Stimulated activated CD4-positive, alpha-beta T cell treated with anti-CD3 and anti-CD28 coated beads, TNF-alpha, amount 100 ng/mL, for 1 hour (primary cell): Measurements from ENCODE around the gene ZSWIM1.

Experiments used
- DNase-seq, 3 donors: peaks; one replicate each; pipeline ENCODE4 v3.0.0-alpha.2; 2020; ENCODE audit warnings: low read depth in 3 of 3, low spot score in 1 of 3

The ZSWIM1 gene

DNA sequence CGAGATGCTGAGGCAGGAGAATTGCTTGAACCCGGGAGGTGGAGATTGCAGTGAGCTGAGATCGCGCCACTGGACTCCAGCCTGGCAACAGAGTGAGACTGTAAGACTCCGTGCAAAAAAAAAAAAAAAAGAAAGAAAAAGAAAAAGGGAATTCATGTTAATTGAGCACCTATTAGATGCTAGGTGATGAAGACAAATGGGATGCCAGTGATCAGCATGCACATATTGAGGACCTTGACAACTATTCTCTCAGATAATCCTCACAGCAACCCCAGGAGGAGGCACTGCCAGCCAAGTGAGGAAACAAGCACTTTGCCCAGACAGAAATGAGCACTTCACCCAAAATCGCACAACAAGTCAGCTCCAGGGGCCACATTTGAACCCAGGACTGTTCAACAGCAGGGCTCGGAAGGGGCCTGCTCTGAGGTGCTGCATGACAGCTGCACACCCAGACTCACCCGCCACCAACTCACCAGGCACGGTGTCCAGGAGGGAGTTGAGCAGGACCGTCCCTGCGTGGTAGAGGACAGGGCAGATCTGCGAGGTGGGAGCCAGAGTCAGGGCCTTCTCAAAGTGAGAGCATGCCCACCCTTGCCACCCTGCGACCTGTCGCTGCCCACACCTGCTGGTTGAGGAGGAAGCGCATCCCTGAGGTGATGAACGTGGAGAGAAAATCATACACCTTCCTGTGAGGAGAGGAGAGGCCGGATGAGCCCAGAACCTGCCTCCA lies 26.4 kb downstream of the ZSWIM1 start:
- no peak for DNase-seq

DNA sequence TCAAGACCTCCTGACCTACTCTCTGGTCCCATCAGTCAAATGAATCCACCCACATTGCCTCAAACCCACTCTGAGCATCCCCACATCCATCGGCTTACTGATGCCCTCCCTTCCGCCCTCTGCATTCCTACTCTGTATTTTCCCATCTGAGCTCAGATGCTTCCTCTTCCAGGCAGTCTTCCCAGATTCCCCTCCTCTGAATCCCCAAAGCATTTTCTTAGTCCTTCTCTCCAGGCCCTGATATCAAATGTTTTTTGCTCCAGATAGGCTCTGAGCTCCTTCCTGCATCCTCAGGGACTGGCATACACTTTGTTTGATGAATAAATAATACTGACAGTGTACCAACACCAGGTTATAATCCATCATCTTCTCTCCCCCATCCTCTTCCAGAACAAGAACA lies 27.1 kb downstream of the ZSWIM1 start:
- no peak for DNase-seq

DNA sequence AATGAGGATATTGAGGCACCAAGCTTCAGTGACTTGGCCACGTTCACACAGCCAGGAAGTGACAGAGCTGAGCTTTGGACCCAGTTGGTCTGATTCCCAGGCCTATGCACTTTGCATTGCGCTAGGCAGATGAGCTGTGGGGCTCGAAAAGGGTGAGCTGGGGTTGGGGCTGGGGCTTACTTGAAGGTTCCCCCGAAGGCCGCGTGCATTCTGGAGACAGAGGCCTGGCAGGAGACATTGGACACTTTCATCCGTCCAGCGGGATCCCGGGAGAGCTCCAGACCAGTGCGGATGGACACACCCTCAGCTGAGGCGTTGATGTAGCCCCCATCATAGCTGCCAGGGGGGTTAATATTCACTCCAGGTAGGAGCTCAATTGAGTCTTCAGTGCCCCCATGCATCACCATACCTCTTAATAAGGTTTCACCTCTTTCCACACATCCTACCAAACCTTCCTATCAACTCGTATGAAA lies 28.3 kb downstream of the ZSWIM1 start:
- no peak for DNase-seq

DNA sequence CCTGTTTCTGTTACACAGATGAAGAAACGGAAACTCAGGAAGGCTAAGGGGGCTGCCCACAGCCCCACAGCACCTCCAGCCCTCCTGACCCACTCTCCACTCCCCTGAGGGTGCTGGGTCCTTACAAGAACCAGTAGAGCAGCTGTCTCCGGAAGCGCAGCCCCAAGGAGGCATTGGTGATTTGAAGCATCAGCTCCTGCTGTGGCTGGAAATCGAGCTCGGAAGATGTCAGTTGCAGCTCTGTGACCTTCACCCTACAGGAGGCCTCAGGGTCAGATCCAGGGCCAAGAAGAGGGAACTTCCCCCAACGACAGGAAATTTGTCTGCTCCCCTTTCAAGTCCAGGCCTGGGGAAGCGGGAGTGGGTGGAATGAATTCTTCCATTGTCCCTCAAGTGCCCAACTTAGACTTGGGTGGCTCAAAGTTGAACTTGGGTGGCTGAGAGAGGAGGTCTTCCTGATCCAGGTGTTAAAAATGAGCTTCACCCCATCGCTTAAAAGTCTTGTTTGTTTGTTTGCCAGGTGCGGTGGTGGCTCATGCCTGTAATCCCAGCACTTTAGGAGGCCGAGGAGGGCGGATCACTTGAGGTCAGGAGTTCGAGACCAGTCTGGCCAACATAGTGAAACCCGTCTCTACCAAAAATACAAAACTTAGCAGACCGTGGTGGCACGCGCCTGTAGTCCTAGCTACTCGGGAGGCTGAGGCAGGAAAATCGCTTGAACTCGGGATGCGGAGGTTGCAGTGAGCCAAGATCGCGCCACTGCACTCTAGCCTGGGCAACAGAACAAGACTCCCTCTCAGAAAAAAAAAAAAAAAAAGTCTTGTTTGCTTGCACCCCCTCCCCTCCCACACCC lies 29.0 kb downstream of the ZSWIM1 start:
- DNase-seq, result no peak

DNA sequence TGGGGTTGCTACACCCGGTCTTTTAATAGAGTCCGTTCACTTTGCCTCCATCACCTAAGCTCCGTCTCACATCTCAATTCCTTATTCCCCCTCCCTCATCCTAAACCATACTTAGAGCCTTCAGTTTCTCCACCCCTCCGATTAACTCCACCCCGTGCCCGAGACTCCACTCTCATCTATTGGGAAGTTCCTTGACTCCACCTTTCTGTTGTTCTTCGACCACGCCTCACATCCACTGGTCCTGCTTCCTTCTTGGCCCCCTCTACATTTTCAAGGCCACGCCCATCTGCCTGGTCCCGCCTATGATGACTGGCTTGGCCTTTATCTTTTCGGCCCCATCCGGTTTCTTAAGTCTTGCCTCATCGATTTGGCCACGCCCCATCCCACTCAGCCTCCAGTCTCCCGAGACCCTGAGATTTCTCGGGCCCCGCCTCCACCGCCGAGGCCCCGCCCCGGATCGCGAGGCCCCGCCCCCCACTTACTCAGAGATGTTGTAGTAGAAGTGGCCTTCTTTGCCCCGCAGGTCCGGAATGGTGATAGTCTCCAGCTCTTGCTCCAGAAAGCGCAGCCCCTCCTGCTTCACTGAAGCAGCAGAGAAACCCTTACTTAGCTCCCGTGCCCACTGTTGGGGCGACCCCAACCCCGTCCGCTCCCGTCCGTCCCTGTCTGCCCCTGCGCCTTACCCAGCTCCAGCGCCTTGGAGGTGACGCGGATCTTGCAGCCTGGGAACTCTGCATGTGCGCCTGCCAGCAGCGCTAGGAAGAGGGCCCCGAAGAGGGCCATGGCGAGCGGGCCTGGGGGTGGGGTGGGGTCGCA lies 29.9 kb downstream of the ZSWIM1 start:
- peak; percentile 51 to 94 (median 63) for DNase-seq

DNA sequence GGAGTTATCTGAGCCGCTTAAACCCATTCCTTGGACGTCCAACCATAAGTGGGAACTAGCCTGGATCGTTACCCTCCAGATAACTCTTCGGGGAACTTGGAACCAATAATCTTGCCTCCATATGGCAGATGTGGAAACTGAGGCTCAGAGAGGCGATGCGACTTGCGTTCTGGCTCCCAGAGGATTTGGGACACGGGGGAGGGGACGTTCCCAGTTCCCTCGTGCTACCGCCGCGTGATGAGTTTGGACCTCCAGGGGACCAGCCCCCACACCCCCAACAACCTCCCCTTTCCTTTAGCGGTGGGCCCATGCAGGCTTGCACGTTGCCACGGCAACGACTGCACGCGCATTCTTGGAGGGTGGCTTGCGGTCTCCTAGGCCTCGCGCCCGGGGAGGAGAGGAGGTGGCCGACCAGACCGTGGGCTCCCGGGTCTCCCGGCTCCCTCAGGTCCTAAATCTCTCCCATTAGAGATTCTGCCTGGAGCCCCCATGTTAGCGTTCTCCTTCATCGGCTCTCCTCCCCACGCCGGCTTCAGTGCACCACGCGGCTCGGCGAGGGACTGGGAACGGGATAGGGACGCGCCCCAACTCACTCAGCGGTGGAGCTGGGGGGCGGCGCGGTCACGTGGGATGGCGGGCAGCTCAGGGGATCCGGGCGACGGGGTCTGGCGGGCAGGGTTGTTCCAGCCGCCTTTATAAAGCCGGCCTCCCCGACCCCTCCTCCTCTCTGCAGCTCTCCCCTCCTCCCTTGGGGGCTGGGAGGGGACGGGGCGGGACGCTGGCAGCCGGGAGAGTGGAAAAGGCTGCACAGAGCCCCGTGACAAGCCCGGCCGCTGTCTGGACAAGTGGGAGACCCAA lies 30.7 kb downstream of the ZSWIM1 start, which contains the start of gene PLTP:
Gene PLTP, minus strand, starts transcription at position 670 of the 858 bp plus-strand sequence. CDS start 703 bp downstream, outside the sequence.
- no peak for DNase-seq

DNA sequence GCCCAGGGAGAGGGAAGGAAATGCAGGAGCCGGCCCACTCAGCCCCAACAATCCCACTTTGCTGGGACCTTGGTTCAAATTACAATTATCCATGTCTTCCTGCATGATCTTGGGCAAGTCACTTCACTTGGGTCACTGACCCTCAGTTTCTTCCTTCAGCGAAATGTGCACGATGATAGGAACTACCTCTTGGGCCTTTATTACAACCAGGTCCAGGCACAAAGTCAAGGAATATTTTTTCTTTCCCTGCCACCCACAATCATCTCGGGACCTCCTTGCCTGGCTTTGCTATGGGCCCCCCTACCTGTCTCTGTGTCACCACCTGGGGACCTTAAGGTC lies 31.3 kb downstream of the ZSWIM1 start:
- no peak for DNase-seq

DNA sequence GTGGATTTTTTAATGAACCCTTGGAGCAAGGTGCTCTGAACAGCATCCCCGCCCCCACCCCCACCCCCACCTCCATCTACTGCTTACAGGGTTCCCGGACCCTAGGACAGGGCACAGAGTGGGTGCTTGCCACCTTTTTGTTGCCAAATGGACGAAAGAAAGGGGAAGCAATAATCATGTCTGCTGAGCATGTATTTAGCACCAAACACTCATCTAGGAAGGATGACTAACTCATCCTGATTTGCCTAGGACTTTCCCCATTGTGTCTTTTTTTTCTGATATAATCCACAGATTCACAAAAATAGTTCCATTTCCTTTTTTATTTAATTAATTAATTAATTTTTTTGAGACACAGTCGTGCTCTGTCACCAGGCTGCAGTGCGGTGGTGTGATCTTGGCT lies 32.1 kb downstream of the ZSWIM1 start:
- DNase-seq, result no peak

DNA sequence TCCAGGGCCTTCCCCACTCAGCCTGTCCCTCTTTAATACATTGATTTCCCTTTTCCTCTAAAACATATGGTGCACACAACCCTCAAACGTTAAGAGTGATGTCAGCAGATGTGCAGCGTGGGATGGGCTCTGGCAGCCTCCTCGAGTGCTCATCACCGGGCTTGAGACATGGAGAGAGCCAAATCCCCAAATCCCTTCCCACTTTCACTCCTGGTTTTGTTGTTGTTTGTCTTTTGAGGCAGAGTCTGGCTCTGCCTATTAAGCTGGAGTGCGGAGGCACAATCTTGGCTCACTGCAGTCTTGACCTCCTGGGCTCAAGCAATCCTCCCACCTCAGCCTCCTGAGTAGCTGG lies 36.7 kb downstream of the ZSWIM1 start:
- no peak for DNase-seq

DNA sequence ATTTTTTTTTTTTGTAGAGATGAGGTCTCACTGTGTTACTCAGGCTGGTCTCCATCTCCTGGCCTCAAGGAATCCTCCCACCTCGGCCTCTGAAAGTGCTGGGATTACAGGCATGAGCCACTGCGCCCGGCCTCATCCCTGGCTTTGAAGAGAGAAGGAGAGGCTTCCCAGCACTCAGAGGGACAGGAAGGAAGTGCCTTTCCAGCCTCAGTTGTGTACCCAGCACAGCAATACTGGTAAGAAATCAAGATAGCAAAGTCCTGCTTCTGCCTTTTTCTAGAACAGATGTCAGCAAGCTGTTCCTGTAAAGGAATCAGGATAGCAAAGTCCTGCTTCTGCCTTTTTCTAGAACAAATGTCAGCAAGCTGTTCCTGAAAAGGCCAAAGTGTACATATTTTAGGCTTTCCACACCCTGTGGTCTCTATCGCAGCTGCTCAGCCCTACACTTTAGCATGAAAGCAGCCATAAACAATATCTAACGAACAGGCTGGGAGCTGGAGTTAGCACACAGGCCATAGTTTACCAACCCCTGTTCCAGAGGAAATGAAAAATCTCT lies 37.2 kb downstream of the ZSWIM1 start:
- DNase-seq, result no peak

DNA sequence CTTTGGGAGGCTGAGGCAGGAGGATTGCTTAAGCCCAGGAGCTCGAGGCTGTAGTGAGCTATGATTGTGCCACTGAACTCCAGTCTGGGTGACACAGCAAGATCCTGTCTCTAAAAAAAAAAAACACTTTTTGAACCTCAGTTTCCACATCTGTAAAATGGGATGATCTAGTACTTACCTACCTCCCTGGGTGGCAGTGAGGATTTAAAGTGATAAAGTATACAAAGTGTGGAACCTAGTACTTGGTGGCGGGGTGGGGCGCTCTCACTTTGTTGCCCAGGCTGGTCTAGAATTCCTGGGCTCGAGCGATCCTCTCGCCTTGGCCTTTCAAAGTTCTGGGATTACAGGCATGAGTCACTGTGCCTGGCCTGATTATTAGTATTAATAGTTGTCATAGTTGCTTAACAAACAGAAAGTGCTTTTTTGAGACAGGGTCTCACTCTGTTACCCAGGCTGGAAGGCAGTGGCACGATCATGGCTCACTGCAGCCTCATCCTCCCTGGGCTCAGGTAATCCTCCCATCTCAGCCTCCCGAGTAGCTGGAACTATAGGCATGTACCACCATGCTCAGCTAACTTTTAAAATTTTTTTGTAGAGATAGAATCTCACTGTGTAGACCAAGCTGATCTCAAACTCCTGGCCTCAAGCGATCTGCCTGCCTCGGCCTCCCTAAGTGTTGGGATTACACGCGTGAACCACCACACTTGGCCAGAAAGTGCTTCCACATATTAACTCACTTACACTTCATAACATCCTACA lies 37.9 kb downstream of the ZSWIM1 start:
- no peak for DNase-seq

DNA sequence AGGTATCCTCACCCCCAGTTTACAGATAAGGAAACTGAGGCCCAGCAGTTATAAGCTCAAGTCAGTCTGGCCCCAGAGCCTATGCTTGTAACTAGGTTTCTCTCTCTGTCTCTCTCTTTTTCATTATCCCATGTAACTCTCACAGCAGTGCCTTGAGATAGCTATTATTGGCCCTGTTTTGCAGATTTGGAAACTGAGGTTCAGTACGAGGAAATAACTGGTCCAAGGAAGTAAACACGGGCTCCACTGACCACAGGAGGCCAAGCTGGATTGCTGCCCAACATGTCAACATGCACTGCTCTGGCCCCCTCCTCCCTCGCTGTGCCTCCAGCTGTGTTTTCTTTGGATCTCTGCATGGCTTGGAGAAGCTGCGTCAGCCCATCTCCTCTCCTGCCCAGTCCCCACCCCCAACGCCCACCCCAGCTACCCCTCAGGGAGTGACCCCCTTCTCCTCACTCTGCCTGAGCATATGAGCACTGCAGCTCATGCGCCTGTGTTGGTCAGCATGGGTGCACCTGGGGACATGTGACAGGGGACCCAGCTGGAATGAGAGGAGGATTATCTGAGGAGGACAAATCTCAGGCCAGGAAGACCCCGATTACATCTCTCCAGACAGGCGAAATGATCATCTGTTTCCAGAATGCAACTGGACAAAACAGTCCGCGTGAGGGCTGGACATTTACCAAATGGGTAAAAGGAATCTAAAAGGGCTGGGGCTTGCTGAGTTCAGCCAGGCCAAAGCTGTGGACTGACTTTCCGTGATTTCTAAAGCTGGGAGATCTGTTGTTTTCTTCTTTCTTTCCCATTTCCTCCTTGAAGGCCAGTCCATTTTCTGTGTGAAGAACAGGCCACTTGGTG lies 38.7 kb downstream of the ZSWIM1 start:
- DNase-seq, result no peak

DNA sequence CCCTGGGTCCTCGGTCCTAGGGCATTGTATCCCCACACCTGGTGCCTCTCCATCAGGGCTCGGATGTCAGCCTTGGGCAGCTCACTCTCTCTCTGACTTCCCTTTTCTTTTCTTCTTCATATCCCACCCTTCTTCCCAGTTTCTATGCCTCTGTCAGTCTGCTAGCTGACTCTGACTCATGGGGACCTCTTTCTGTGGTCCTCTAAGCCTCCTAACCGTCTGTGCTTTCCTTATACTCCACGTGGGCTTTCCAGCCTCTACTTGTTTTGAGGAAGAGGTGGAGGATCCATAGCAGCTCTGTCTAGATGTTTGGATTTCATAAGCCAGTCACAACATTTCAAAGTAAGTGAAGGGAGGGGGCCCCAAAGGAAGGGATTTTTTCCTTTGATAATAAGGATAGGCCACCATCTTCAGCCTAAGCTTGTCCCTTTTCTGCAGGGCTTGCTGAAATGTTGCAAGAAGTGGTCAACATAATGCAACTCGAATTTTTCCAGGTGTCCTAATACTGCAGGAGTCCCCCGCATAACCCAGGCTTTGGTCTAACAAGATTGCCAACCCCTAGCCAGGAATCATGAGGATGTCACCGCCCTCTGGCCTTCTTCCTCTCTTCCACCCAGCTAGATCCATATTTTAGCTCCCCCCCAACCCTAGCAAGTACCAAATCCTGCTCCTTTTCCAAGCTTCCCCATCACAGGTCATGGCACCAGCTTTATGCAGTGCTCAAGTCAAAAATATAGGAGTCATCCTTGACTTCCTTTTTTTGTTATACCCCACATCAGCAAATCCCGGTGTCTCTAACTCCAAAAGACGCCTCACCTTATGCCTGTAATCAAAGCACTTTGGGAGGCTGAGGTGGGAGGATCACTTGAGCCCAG lies 39.7 kb downstream of the ZSWIM1 start:
- DNase-seq, result no peak

DNA sequence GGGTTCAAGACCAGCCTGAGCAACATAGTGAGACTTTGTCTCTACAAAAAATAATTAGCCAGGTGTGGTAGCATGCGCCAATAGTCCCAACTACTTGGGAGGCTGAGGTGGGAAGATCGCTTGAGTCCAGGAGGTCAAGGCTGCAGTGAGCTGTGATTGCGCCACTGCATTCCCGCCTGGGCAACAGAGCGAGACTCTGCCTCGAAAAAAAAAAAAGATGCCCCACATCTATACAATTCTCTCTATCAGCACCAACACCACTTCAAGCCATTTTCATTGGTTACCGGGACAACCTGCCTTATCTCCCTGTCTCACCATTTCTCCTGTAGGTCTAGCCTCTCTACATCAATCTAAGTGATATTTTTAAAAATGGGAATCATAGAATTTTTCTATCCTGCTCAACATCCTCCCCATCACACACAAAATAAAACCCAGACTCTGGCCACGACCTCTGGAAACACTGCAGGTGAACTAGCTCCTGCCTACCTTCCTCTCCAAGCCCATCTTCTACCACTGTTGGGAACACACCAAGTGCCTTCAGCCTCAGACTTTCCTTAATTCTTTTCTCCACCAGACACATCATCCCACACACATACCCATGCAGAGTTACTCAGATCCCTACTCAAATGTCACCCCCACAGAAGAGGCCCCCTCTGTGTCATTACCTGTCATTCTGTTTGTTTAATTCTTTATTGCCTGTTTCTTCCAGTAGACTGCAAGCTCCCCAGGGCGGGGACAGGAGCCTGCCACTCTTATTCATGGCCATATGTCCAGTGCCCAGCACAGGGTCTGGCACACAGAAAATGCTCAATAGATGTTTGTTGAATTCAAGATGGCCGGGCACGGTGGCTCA lies 40.5 kb downstream of the ZSWIM1 start:
- DNase-seq, result no peak

DNA sequence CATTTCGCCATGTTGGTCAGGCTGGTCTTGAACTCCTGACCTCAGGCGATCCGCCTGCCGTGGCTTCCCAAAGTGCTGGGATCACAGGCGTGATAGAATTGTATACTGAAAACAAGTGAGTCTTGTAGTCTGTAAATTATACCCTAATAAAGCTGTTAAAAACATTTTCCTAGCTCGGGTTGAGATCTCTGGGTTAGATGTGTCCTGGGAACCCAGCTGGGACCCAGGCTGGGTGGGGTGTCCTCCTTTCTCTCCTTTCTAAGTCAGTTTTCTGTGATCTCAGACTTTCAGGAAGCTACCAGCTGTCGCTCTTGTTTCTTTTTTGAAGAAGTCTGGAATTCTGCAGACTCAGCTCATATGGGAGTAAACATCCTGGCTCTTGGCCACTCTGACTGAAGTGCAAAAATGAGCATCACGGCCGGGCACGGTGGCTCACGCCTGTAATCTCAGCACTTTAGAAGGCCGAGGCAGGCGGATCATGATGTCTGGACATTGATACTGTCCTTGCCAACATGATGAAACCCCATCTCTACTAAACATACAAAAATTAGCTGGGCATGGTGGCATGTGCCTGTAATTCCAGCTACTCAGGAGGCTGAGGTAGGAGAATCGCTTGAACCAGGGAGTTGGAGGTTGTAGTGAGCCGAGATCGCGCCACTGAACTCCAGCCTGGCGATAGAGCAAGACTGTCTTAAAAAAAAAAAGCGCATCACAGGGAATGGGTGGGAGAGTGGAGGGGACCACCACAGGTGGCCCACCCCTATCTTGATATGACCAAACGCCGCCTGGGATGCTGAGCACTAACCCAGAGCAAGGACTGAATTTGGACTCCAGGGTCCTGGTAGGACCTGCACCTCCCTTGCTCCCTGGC lies 43.6 kb downstream of the ZSWIM1 start:
- DNase-seq, result no peak
